Stimulated activated CD4-positive, alpha-beta T cell treated with anti-CD3 and anti-CD28 coated beads, Interleukin-1b, Interleukin-23, amount 100 ng/mL, for 1 hour (primary cell): ENCODE measurements around the gene DYRK1A.

Source experiments
- DNase-seq, 2 donors: peaks; one replicate each; pipeline ENCODE4 v3.0.0-alpha.2; 2020; ENCODE audit warnings: low read depth in 2 of 2

DYRK1A gene

DNA sequence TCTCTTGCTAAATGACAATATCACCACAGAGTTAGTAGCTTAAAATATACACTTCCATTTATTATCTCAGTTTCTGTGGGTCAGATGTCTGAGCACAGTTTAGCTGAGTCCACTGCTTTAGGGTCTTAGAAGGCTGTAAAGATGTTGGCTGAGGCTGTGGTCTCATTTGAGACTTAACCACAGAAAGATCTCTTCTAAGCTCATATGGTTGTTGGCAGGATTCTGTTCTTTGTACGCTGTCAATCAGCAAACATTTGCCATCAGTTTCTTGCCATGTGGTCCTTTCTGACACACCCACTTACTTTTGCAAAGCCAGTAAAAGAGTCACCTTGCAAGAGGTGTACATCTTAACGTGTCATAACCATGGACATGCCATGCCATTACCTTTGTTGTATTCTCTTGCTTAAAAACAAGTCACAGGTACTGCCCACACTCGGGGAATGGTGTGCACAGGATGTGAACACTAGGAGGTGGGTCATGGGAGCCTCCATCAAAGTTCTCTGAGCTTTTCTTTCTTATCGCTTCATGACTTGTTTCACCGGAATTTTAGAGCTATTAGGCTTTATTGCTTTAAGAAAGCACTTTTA, 18.7 kb downstream of the DYRK1A start:
- no peak for DNase-seq

DNA sequence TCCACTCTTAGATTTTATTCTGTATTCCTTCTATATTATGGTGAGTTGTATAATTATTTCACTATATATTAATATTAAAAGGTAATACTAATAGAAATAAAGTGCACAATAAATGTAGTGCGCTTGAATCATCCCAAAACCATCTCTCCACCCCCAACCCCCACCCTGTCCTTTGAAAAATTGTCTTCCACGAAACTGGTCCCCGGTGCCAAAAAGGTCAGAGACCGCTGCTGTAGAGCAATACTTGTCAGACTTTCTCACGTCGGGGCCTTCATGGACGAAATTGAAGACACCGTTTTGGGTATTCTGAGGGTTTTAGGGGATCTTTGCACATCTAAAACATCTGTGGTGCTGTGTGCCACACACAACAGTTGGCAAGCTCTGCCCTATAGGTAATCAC, 19.6 kb downstream of the DYRK1A start:
- DNase-seq: no peak

DNA sequence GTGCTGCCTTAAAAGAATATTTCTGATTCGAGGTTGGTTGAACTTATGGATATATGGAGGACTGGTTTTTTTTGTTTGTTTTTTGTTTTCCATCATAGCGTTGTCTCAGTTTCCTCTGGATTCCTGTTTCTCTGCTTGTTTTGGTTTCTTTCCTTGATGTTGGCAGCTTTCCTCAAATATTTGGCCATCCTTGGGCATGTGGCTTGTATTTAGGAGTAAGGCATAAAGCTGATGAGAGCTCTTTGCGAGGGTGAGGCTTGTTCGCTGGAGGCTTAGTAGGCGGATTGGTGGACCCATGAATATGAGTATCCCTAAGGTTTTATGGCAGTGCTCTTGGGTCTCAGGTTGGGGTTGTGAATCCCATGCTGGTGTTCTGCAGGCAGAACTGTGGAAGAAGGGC, 22.9 kb downstream of the DYRK1A start:
- DNase-seq: no peak

DNA sequence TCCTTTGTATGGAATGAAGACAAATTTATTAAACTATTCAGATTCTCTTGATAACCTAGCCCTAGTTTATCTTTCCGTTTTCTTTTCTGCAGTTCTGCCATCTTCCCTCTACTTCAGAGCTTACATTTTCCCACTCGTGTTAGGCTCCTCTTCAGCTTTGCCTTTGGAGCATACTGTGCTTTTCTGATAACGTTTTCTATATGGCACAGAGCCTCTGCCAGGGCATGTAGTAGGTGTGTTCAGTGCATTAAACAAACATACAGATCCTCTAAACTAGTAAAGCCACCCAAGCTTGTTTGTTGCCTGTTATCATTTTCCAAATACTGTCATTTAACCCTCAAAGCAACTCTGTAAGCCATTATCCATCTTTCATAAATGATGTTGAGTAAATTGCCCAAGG, 25.1 kb downstream of the DYRK1A start:
- no peak for DNase-seq

DNA sequence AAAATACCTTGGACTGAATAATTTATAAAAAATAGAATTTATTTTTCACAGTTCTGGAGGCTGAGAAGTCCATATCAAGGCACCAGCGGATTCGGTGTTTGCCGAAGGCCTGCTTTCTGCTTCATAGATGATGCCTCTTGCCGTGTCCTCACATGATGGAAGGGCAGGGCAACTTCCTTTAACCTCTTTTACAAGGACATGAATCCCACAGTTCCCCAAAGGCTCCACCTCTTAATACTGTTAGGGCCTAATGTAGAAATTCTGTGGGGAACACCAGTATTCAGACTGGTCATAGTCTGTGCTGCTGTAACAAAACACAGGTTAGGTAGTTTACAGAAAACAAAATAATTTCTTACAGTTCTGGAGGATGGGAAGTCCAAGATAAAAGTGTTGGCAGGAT, 25.9 kb downstream of the DYRK1A start:
- no peak for DNase-seq

- DNase-seq: no peak
Measured at GRCh38 chr21:37393030-37393429, 26.5 kb downstream of the DYRK1A start.

GRCh38 chr21:37393786-37394185, 27.2 kb downstream of the DYRK1A start:
- DNase-seq: no peak

DNA sequence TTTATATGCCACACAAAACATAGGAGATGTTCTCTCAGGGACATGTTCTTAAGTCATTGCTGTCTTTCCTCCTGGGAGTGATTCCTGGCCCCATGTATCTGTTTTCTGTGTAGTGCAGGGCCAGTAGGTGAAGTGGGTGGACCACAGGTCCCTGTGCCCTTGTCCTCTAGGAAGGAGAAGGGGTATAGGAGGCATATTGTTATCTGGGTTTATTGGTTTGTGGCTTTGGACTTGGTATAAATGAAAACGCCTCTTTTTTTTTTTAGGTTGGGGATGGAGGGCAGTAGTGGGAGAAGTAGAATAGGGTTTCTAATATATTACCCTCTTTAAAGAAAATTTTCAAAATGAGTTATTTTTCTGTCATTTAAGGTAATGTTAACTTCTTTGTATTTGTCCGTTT, 29.4 kb downstream of the DYRK1A start:
- DNase-seq: no peak

- DNase-seq: no peak
Measured at GRCh38 chr21:37396855-37397254, 30.3 kb downstream of the DYRK1A start.

DNA sequence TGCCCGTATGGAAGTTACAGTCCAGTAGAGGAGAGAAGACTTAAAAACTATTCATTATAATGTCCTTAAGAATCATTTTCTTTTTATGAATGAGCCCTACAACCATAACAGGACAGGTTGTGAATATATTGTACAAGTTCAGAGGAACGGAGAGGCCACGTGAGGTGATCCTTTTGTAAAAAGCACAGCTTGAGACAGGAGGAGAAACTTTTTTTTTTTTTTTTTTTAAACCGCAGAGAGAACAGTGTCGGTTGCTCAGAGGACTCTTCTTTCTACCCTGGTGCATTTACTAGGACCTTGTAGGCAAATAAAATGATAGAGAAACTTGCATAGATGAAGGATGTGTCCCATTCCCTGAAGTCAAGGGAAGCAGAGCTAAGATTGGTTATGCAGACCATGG, 32.1 kb downstream of the DYRK1A start:
- DNase-seq: no peak

GRCh38 chr21:37402251-37402867, 35.8 kb downstream of the DYRK1A start:
- no peak for DNase-seq

- DNase-seq: no peak
Measured at GRCh38 chr21:37405629-37406028, 39.1 kb downstream of the DYRK1A start.

DNA sequence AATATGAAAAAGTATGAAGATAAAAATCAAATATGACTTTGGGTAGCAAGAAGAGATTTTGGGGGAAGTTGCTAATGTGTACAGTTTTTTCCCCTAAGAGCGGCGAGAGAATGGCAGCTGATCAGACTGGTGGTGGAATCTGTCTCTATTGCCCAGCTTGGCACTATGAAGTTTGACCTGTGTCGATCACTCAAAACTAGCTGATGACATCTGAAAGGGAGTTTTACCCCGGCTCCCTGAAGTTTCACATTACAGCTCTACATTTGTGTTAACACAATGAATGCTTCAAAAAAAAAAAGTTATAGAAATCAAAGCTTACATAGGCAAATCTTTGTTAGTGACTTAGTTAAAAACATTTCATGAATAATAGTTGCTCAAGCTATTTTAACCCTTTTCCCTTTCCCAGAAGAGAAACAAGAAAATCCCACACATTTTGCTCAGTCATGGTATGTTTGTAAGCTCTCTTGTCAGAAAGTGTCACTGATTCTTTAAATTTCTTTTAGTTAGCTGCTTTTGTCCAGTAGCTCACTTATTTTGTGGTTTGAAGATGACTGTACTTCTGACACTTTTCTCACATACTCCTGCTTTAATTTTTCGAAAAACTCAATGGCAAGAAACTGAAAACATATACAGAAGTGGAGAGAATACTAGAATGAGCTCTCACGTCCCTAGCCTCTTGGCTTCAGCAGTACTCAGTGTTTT, 41.3 kb downstream of the DYRK1A start:
- DNase-seq: no peak

- DNase-seq: no peak
Measured at GRCh38 chr21:37408464-37409193, 42.1 kb downstream of the DYRK1A start.

DNA sequence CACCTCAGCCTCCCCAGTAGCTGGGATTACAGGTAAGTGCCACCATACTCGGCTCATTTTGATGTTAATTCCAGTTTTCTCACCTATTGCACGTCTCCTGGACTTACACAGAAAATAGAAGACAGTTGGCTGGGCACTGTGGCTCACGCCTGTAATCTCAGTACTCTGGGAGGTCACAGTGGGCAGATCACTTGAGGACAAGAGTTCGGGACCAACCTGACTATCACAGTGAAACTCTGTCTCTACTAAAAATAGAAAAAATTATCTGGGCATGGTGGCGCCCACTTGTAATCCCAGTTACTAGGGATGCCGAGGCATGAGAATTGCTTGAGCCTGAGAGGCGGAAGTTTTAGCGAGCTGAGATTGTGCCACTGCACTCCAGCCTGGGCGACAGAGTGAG, 44.1 kb downstream of the DYRK1A start:
- no peak for DNase-seq

- no peak for DNase-seq
Measured at GRCh38 chr21:37412603-37413360, 46.2 kb downstream of the DYRK1A start.

GRCh38 chr21:37413553-37414291, 47.1 kb downstream of the DYRK1A start:
- no peak for DNase-seq

DNA sequence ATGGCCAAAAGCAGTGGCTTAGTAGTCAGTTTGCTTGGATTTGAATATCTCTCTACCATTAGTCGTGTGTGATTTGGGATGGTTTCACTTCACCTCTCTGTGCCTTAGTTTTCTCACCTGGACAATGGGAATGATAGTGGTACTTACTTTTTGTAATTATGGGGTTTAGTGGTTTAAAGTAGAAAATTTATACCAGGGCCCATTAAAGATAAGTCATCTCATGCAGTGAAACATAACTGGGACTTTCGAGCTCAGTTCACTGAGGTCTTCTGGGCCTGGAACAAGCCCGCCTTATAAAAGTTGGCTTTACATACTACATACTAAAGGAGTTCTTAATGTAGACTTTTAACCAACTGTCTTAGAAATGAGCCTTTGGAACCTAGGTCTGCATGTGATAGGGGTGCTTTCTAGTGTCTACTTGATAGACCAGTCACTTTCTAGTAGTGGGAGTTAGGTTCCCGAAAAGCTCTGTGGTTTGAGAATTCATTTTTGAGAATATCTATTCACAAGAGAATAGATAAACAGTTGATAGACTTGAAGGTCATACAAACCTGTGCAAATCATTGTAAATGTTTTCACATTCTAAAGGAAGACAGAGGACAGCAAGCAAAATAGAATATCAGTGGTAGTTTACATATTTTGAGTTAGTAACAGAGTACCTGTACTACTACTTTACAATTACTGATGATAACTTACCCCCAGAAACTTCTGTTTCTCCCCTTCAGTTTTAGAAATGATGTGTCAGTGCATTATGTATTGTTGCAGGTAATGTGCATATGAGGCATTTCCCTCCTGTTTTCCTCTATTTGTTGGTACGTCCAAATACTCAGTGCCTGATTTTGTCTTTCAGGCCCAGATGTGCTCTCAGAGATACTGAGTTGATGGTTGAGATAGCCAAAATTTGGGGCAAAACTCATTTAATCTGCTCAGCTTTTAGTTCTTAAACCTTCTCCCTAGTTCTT, 48.0 kb downstream of the DYRK1A start:
- DNase-seq: no peak

DNA sequence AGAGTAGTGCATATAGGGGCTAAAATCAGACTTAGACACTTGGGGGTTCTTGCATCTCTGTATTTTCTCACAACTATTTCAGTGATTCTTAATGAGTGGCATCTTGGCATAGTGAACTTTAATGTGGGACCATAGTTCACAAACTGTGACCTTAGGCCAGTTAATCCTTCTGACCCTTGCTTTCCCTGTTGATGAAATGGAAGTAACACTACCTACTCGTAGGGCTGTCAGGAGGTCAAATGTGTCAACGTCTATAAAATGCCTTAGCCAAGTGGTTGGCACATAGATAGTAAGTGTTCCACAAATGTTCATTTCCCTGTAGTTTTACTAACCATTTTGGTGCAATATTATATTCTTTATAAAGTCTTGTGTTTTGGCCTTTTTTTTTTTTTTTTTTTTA, 49.4 kb downstream of the DYRK1A start:
- DNase-seq: no peak

GRCh38 chr21:37416914-37417313, 50.3 kb downstream of the DYRK1A start:
- DNase-seq: no peak
